Tibial artery (tissue), 4 donors: ENCODE measurements around the gene WRAP53.

Experiments
- DNase-seq, 2 donors: peaks; one replicate each; pipeline ENCODE4 v3.0.0-alpha.2; 2019
- H3K27ac ChIP-seq, 2 donors: fragments of 200-600 bp; sonication (generic) in 1 of 2; 1 replicate in 1 of 2; 2 replicates in 1 of 2; pipeline ENCODE4 v1.5.1; 2018 to 2019; ENCODE audit warnings: mild to moderate bottlenecking in 1 of 2
- H3K27me3 ChIP-seq, 2 donors: fragments of 200-600 bp; sonication (generic) in 1 of 2; one replicate each; pipeline versions ENCODE4 v1.5.1 to v1.6.0; 2016 to 2019
- H3K36me3 ChIP-seq, 3 donors: fragments of 200-600 bp; sonication (generic) in 2 of 3; one replicate each; pipeline ENCODE4 v1.5.1; 2016 to 2019; ENCODE audit warnings: mild to moderate bottlenecking in 2 of 3
- H3K4me1 ChIP-seq, 4 donors: fragments of 200-600 bp; sonication (generic) in 2 of 4; 1 replicate in 3 of 4; 2 replicates in 1 of 4; pipeline ENCODE4 v1.5.1; 2016 to 2019
- H3K4me3 ChIP-seq, 2 donors: fragments of 200-600 bp; sonication (generic) in 1 of 2; 1 replicate in 1 of 2; 2 replicates in 1 of 2; pipeline ENCODE4 v1.5.1; 2018 to 2019; ENCODE audit warnings: mild to moderate bottlenecking in 2 of 2
- H3K9me3 ChIP-seq, 3 donors: fragments of 200-600 bp; sonication (generic) in 1 of 3; one replicate each; pipeline ENCODE4 v1.5.1; 2016 to 2019
- intact Hi-C: fragments of 100-400 bp; cut with DNase I; formaldehyde crosslinking; loops from one replicate; pipeline ENCODE4 v1.15.0; 2023; ENCODE audit warnings: low total_unique reads
- TF ChIP-seq, protein P1 (sequence below), 2 experiments: fragments of 200-600 bp in 1 of 2; fragments of 450-650 bp in 1 of 2; IDR thresholded peaks; one replicate each; pipeline ENCODE4 v1.5.1; 2017 to 2019; ENCODE audit warnings: antibody characterized with exemption in 2 of 2, mild to moderate bottlenecking in 1 of 2, moderate library complexity in 1 of 2

WRAP53 gene

DNA sequence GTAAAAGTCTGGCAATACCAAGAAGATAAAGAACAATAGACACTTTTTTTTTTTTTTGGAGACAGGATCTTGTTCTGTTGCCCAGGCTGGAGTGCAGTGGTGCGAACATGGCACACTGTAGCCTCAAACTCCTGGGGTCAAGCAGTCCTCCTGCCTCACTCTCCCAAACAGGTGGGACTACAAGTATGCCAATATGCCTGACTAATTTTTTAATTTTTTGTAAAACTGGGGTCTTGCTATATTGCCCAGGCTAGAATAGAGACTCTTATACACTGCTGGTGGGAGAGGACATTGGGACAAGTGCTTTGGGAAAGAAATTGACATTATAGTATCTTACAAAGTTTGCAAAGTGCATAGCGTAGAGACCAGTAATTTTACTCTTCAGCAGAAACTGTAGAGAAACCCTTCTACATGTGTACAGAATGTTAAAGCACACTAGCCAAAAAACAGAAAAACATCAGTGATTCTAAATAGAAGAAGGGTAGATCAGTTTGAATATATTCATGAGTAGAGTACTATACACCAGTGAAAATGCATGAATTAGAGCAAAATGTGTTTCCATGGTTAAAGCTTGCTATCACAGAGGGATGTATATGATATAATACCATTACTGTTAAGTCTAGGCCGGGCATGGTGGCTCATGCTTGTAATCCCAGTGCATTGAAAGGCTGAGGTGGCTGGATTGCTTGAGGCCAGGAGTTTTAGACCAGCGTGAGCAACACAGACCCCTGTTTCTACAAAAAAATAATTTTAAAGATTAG is 9.7 kb downstream of the WRAP53 start:
- no peak overlapping the region for H3K4me3 ChIP-seq
- no peak for DNase-seq
- H3K27ac ChIP-seq, result no peak overlapping the region
- TF ChIP-seq, protein P1, sequence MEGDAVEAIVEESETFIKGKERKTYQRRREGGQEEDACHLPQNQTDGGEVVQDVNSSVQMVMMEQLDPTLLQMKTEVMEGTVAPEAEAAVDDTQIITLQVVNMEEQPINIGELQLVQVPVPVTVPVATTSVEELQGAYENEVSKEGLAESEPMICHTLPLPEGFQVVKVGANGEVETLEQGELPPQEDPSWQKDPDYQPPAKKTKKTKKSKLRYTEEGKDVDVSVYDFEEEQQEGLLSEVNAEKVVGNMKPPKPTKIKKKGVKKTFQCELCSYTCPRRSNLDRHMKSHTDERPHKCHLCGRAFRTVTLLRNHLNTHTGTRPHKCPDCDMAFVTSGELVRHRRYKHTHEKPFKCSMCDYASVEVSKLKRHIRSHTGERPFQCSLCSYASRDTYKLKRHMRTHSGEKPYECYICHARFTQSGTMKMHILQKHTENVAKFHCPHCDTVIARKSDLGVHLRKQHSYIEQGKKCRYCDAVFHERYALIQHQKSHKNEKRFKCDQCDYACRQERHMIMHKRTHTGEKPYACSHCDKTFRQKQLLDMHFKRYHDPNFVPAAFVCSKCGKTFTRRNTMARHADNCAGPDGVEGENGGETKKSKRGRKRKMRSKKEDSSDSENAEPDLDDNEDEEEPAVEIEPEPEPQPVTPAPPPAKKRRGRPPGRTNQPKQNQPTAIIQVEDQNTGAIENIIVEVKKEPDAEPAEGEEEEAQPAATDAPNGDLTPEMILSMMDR (IDR thresholded peaks at IDR 0.05), result no peak
- peaks cover 0 to 11% of the 10 kb centered on the region in 2 donors for H3K27me3 ChIP-seq
- no peaks in the 10 kb centered on the region for H3K9me3 ChIP-seq
- intact Hi-C loops, result no loop called here
- H3K36me3 ChIP-seq, result peaks cover 22 to 48% (median 27%) of the 10 kb centered on the region in 3 donors
- no peaks in the 10 kb centered on the region for H3K4me1 ChIP-seq

DNA sequence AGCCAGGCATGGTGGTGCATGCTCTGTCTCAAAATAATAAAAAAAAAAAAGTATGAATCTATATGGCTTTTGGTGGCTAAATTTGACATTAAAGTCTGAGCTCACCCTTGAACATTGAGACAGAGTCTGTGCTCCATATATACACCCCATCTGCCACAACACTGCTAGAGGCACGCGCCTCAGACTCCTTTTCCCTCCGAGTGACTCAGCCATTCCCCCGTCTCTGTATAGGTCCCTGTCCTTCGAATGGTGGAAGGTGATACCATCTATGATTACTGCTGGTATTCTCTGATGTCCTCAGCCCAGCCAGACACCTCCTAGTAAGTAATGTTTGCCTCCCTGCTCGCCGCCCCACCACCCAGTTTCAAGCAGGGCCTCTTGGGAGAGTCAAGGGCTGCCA is 12.2 kb downstream of the WRAP53 start:
- peaks cover 19 to 34% (median 29%) of the 10 kb centered on the region in 3 donors for H3K36me3 ChIP-seq
- no peak for DNase-seq
- peaks cover 0 to 17% (median 14%) of the 10 kb centered on the region in 4 donors for H3K4me1 ChIP-seq
- intact Hi-C loops, result no loop called here
- no peak overlapping the region for H3K27ac ChIP-seq
- no peak overlapping the region for H3K4me3 ChIP-seq
- H3K27me3 ChIP-seq, result peaks cover 0 to 36% of the 10 kb centered on the region in 2 donors
- TF ChIP-seq, protein P1 (IDR thresholded peaks at IDR 0.05), result no peak
- no peaks in the 10 kb centered on the region for H3K9me3 ChIP-seq

DNA sequence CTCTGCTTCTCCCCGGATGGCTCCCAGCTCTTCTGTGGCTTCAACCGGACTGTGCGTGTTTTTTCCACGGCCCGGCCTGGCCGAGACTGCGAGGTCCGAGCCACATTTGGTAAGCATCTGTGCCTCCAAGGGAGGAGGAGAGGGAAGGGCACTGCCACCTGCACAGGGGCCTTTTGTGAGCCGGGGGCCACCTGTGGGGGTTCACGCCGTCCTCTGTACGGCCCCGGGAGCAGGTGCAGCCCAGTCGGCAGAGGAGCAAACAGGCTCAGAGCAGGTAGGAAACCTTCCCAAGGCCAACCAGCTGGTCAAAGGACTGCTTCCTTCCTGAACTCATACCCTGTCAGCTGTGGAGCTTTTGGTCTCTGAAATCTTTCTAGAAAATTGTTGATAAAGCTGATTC is 13.4 kb downstream of the WRAP53 start:
- Histone ChIP-seq H3K27me3 (peaks cover 0 to 47% of the 10 kb centered on the region in 2 donors), H3K4me1 (peaks cover 0 to 18% (median 14%) of the 10 kb centered on the region in 4 donors), H3K36me3 (peaks cover 19 to 29% (median 28%) of the 10 kb centered on the region in 3 donors), H3K4me3 (no peak overlapping the region), H3K9me3 (no peaks in the 10 kb centered on the region), H3K27ac (no peak overlapping the region)
- no peak for DNase-seq
- intact Hi-C loops, result no loop called here
- TF ChIP-seq, protein P1 (IDR thresholded peaks at IDR 0.05), result no peak

DNA sequence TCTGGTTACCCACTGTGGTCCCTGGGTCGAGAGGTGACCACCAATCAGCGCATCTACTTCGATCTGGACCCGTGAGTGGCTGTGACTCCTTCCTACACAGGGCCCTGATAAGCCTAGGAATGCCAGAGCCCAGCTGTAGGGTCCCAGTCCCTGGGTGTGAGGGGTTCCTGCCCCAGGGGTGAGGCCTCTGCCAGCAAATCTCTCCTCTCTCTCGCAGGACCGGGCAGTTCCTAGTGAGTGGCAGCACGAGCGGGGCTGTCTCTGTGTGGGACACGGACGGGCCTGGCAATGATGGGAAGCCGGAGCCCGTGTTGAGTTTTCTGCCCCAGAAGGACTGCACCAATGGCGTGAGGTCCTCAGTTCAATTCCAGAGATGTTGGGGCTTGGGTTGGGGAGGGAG is 14.5 kb downstream of the WRAP53 start:
- peaks cover 0 to 58% of the 10 kb centered on the region in 2 donors for H3K27me3 ChIP-seq
- H3K4me3 ChIP-seq, result no peak overlapping the region
- peaks cover 0 to 18% (median 14%) of the 10 kb centered on the region in 4 donors for H3K4me1 ChIP-seq

DNA sequence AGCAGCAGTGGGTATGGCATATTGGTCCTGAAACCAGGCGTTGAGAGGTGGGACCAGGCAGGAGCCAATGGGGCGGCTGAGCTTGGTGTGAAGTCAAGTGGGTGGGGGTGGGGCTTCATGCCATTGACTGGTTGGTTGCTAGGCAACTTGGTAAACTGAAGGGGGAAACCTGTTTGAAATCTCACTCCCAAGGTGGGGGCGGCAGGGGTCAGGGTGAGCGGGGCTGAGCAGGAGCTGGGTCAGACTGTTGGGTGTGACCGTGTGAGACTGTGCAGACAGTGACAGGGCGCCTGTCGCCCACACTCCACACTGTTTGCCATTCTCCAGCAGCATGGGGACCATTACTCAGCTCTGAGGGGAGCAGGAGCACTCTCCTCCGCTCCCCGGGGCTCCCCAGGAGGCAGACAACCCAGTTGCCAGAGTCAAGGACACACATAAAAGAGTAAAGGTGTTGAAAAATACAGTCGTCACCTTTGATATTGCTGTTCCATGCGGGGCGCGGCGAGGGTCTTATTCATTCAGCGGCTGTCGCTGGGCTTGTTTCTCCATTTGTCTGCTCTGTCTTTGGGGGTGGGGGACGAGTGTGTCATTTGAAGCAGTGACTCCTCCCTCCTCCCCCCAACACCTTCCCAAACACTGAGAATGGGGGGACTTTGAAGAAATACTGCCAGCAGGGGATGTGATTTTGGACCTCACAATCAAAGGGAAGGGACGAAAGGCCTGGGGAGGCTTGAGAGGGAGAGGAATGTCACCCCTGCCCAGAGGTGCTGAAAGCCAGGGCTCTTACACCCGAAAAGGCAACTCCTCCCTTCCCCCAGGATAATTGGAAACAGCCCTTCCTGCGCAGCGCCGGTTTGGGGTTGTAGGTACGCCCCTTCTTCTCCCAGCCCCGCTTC is 15.6 kb downstream of the WRAP53 start:
- H3K4me3 ChIP-seq, result no peak overlapping the region
- peaks cover 0 to 18% (median 14%) of the 10 kb centered on the region in 4 donors for H3K4me1 ChIP-seq
- H3K36me3 ChIP-seq, result peaks cover 19 to 29% (median 28%) of the 10 kb centered on the region in 3 donors
- no peak for DNase-seq
- H3K9me3 ChIP-seq, result no peaks in the 10 kb centered on the region
- TF ChIP-seq, protein P1 (IDR thresholded peaks at IDR 0.05), result no peak
- peaks cover 0 to 69% of the 10 kb centered on the region in 2 donors for H3K27me3 ChIP-seq
- H3K27ac ChIP-seq, result no peak overlapping the region
- intact Hi-C loops, result no loop called here

More for the DNA sequence above, 14.5 kb downstream of the WRAP53 start:
- H3K27ac ChIP-seq, result no peak overlapping the region
- TF ChIP-seq, protein P1 (IDR thresholded peaks at IDR 0.05), result no peak
- H3K36me3 ChIP-seq, result peaks cover 19 to 29% (median 28%) of the 10 kb centered on the region in 3 donors
- H3K9me3 ChIP-seq, result no peaks in the 10 kb centered on the region
- intact Hi-C loops, result no loop called here
- no peak for DNase-seq
